GM23248 (cell line): ENCODE measurements around the gene PSG7. TPM values are rescaled to one million over a fixed set of nuclear protein-coding genes. Genes with fewer than 3 reads are reported as not detected.
"Not testable (repeated sequence)": the region's sequence is repeated elsewhere in the genome, so short reads cannot be mapped to it uniquely, and the experiment has no call there.

Experiments used
- DNase-seq: peaks from one replicate; pipeline ENCODE4 v3.0.0-alpha.2; 2015
- H2AFZ ChIP-seq: fragments of 200-600 bp; sonication (generic); 2 replicates; pipeline ENCODE4 v1.6.1; 2016; ENCODE audit warnings: antibody characterized with exemption
- H3F3A ChIP-seq: fragments of 200-600 bp; sonication (generic); 2 replicates; pipeline ENCODE4 v1.6.1; 2016; ENCODE audit warnings: mild to moderate bottlenecking, antibody characterized with exemption, mixed run types; ENCODE audit not compliant: insufficient read depth
- H3K27ac ChIP-seq: fragments of 200-600 bp; sonication (generic); 2 replicates; pipeline ENCODE4 v1.5.1; 2016; ENCODE audit warnings: mild to moderate bottlenecking
- H3K27me3 ChIP-seq: fragments of 200-600 bp; sonication (generic); replicated peaks from 2 replicates; pipeline ENCODE4 v1.6.1; 2016; ENCODE audit warnings: mild to moderate bottlenecking; ENCODE audit not compliant: insufficient read depth
- H3K36me3 ChIP-seq: fragments of 200-600 bp; sonication (generic); 2 replicates; pipeline ENCODE4 v1.6.1; 2016; ENCODE audit warnings: low read depth, mild to moderate bottlenecking
- H3K4me1 ChIP-seq: fragments of 200-600 bp; sonication (generic); 2 replicates; pipeline ENCODE4 v1.6.1; 2016; ENCODE audit warnings: mild to moderate bottlenecking; ENCODE audit not compliant: insufficient read depth
- H3K4me2 ChIP-seq: fragments of 200-600 bp; sonication (generic); one replicate; pipeline ENCODE4 v1.6.1; 2016; ENCODE audit warnings: mild to moderate bottlenecking; ENCODE audit not compliant: unreplicated experiment
- H3K4me3 ChIP-seq: fragments of 200-600 bp; sonication (generic); 2 replicates; pipeline ENCODE4 v1.5.1; 2016; ENCODE audit warnings: mild to moderate bottlenecking
- H3K79me2 ChIP-seq: fragments of 200-600 bp; sonication (generic); 2 replicates; pipeline ENCODE4 v1.6.1; 2016; ENCODE audit warnings: mild to moderate bottlenecking; ENCODE audit not compliant: insufficient read depth
- H3K9ac ChIP-seq: fragments of 200-600 bp; sonication (generic); 2 replicates; pipeline ENCODE4 v1.6.1; 2016; ENCODE audit warnings: mild to moderate bottlenecking
- H3K9me2 ChIP-seq: fragments of 200-600 bp; sonication (generic); 2 replicates; pipeline ENCODE4 v1.6.1; 2016; ENCODE audit warnings: mixed run types, mild to moderate bottlenecking, moderate library complexity; ENCODE audit not compliant: insufficient read depth
- H3K9me3 ChIP-seq: fragments of 200-600 bp; sonication (generic); one replicate; pipeline ENCODE4 v1.6.1; 2017; ENCODE audit warnings: low read depth
- H4K20me1 ChIP-seq: fragments of 200-600 bp; sonication (generic); 2 replicates; pipeline ENCODE4 v1.6.0; 2016; ENCODE audit not compliant: insufficient read depth
- EZH2 ChIP-seq: fragments of 200-600 bp; sonication (generic); IDR thresholded peaks from 2 replicates; pipeline ENCODE4 v1.6.1; 2018; ENCODE audit warnings: antibody characterized with exemption, mild to moderate bottlenecking; ENCODE audit not compliant: insufficient read depth, poor library complexity, severe bottlenecking
- EZH2phosphoT487 ChIP-seq: fragments of 200-600 bp; sonication (generic); IDR thresholded peaks from 2 replicates; pipeline ENCODE4 v1.6.1; 2018; ENCODE audit warnings: antibody characterized with exemption, moderate library complexity, mild to moderate bottlenecking, low read depth; ENCODE audit not compliant: insufficient read depth
- WGBS, 2 experiments: methylation state at CpG; one replicate each; pipeline ENCODE4 v1.1.6; 2015 to 2017; ENCODE audit warnings: low lambda C conversion rate in 2 of 2, low coverage in 1 of 2; ENCODE audit errors: missing lambda C conversion rate in 2 of 2; 5-methylcytosine and 5-hydroxymethylcytosine counted together
- in situ Hi-C: fragments of 300-500 bp; cut with MboI; formaldehyde crosslinking; loops from 2 replicates; pipeline ENCODE4 v1.15.0; 2020
- polyA plus RNA-seq: library from polyadenylated mRNA; unstranded; fragments of >200 nt; fragmentation: Nextera tagmentation; extraction: Ambion mirVana; gene quantifications from 2 replicates; pipeline ENCODE4 v1.2.1, GENCODE V29; 2016
- total RNA-seq: library from RNA; depleted of rRNA; stranded (reverse); fragments of >200 nt; shearing (Covaris generic); gene quantifications from 2 replicates; pipeline ENCODE4 v1.2.3, GENCODE V29; 2014

PSG7 gene
- total and polyA plus RNA-seq, 2 experiments from 2014 or later: 0.19 TPM; not detected in 1

GRCh38 chr19:42932485-42933101, 4.4 kb downstream of the PSG7 start:
- peaks cover 44% of the 10 kb centered on the region for H3K4me1 ChIP-seq
- H3K4me3 ChIP-seq, H3K36me3 ChIP-seq, H3K27me3 ChIP-seq, H4K20me1 ChIP-seq, H3K9me3 ChIP-seq, H2AFZ ChIP-seq, H3K79me2 ChIP-seq, in situ Hi-C loops, H3K9me2 ChIP-seq: not testable (repeated sequence)
- H3K27ac ChIP-seq: peak overlapping the region; percentile 98
- peaks cover 40% of the 10 kb centered on the region for H3F3A ChIP-seq
- peak overlapping the region; percentile 73 for H3K9ac ChIP-seq
- 0 to 2% methylated on average over 5 of the region's 5 CpGs for WGBS, 2 experiments
- peak overlapping the region; percentile 21 for H3K4me2 ChIP-seq
- peak; percentile 97 for DNase-seq

- in situ Hi-C loops: not testable (repeated sequence)
These were observed 6.8 kb downstream of the PSG7 start for GRCh38 chr19:42930214-42930613.

GRCh38 chr19:42928896-42929295, 8.1 kb downstream of the PSG7 start:
- Histone ChIP-seq H3K9ac (no peak overlapping the region), H3F3A (peaks cover 27% of the 10 kb centered on the region), H3K9me3 (no peaks in the 10 kb centered on the region), H3K4me3 (no peak overlapping the region), H4K20me1 (no peaks in the 10 kb centered on the region), H3K36me3 (no peaks in the 10 kb centered on the region), H3K9me2 (no peaks in the 10 kb centered on the region), H3K4me1 (peaks cover 29% of the 10 kb centered on the region), H2AFZ (no peak overlapping the region), H3K27me3 (no peaks in the 10 kb centered on the region), H3K27ac (no peak overlapping the region), H3K4me2 (no peak overlapping the region), H3K79me2 (no peaks in the 10 kb centered on the region)
- no peak for DNase-seq
- in situ Hi-C loops: loop anchor here (5.0 kb wide), 1 partner anchor 153 kb away; the partner anchor contains the start of gene PSG2
- no peak for TF ChIP-seq EZH2
- no peak for TF ChIP-seq EZH2phosphoT487
- 95% methylated on average over 3 of the region's 3 CpGs for WGBS, 2 experiments

More at GRCh38 chr19:42930214-42930613, 6.8 kb downstream of the PSG7 start:
- not testable (repeated sequence) for H4K20me1 ChIP-seq, H3K79me2 ChIP-seq, H3K9me3 ChIP-seq, H3K9me2 ChIP-seq, H3K4me3 ChIP-seq, H3K27me3 ChIP-seq, H2AFZ ChIP-seq, H3K4me2 ChIP-seq, H3K36me3 ChIP-seq, H3K9ac ChIP-seq
- Histone ChIP-seq H3K27ac (0 out of 2 replicates have a peak overlapping the region, but pooled peaks have one; percentile 98), H3F3A (peaks cover 36% of the 10 kb centered on the region), H3K4me1 (peaks cover 42% of the 10 kb centered on the region)
- WGBS, 2 experiments: 0 to 10% methylated on average over 1 of the region's 1 CpG
- DNase-seq: peak; percentile 58

- H4K20me1 ChIP-seq: no peaks in the 10 kb centered on the region
- no peaks in the 10 kb centered on the region for H3K79me2 ChIP-seq
- no peaks in the 10 kb centered on the region for H3K27me3 ChIP-seq
- 76 to 80% methylated on average over 2 of the region's 2 CpGs for WGBS, 2 experiments
- H3K4me2 ChIP-seq: no peak overlapping the region
- TF ChIP-seq EZH2phosphoT487 (no peak), EZH2 (no peak)
- no peak overlapping the region for H3K27ac ChIP-seq
- no peak overlapping the region for H3K4me3 ChIP-seq
- no peak for DNase-seq
- peaks cover 16% of the 10 kb centered on the region for H3K4me1 ChIP-seq
- no peak overlapping the region for H3K9ac ChIP-seq
- H3K9me2 ChIP-seq: no peaks in the 10 kb centered on the region
- H3K9me3 ChIP-seq: no peaks in the 10 kb centered on the region
- peaks cover 15% of the 10 kb centered on the region for H3F3A ChIP-seq
- no peak overlapping the region for H2AFZ ChIP-seq
- no peaks in the 10 kb centered on the region for H3K36me3 ChIP-seq
- in situ Hi-C loops: loop anchor here (5.0 kb wide), 1 partner anchor 156 kb away; the partner anchor contains the start of gene PSG2
These were observed 10.2 kb downstream of the PSG7 start for GRCh38 chr19:42926781-42927180.

GRCh38 chr19:42923106-42923505, 13.9 kb downstream of the PSG7 start:
- 12 to 24% methylated on average over 9 of the region's 9 CpGs for WGBS, 2 experiments
- H3K9ac ChIP-seq, H3K4me2 ChIP-seq, H3K27ac ChIP-seq, H3K27me3 ChIP-seq, in situ Hi-C loops, H3K4me1 ChIP-seq, H3K4me3 ChIP-seq, H3K9me3 ChIP-seq, H3F3A ChIP-seq, H4K20me1 ChIP-seq, H3K9me2 ChIP-seq, H3K79me2 ChIP-seq, H3K36me3 ChIP-seq: not testable (repeated sequence)
- DNase-seq: peak; percentile 80
- peak overlapping the region; percentile 30 for H2AFZ ChIP-seq

GRCh38 chr19:42920971-42921370, 16.0 kb downstream of the PSG7 start:
- H4K20me1 ChIP-seq, in situ Hi-C loops, H3K4me3 ChIP-seq, H3K4me2 ChIP-seq, H3K9ac ChIP-seq, DNase-seq, H2AFZ ChIP-seq, H3K36me3 ChIP-seq, H3K27me3 ChIP-seq, H3K9me2 ChIP-seq, H3K9me3 ChIP-seq, H3K27ac ChIP-seq, H3F3A ChIP-seq, H3K79me2 ChIP-seq: not testable (repeated sequence)
- peaks cover 12% of the 10 kb centered on the region for H3K4me1 ChIP-seq
